Measurements from ENCODE around the gene MCRS1. TPM values are rescaled to one million over a fixed set of nuclear protein-coding genes. Genes with fewer than 3 reads are reported as not detected.

Gene MCRS1
- total and polyA plus RNA-seq, 10 of the 15 experiments (the other 5 are each of a cell fraction or from before 2014, with no cell fraction given), result 34.3 to 82.8 (median 57.6) TPM

- TF ChIP-seq E4F1 (IDR thresholded peaks at IDR 0.05; ENCODE audit: borderline replicate concordance, partially characterized antibody), result no peak
- TF ChIP-seq CEBPB (IDR thresholded peaks at IDR 0.05; ENCODE audit: borderline replicate concordance in 1 of 2, low read depth in 2 of 2, low read length in 2 of 2), result no peak
- no peak for TF ChIP-seq NRF1 (conservative IDR thresholded peaks at IDR 0.05; ENCODE audit: low read depth, low read length)
- TF ChIP-seq LARP7 (IDR thresholded peaks at IDR 0.05), result no peak
Measured at GRCh38 chr12:49556391-49557186, 11.4 kb downstream of the MCRS1 start (continued).

GRCh38 chr12:49555631-49556390 lies 12.1 kb downstream of the MCRS1 start:
- Histone ChIP-seq H4K20me1 (ENCODE audit: control insufficient read depth, insufficient read depth) (no peaks in the 10 kb centered on the region), H3K79me2 (ENCODE audit: control insufficient read depth, insufficient read depth, low read length) (no peaks in the 10 kb centered on the region), H3K36me3 (ENCODE audit: control insufficient read depth in 2 of 2, insufficient read depth in 2 of 2, low read length in 1 of 2) (peaks cover 9 to 21% of the 10 kb centered on the region in 2 experiments), H2AFZ (ENCODE audit: control insufficient read depth, low read depth, low read length) (no peak overlapping the region), H3K9ac (ENCODE audit: control insufficient read depth, insufficient read depth, low read length) (no peak overlapping the region), H3K27ac (ENCODE audit: control insufficient read depth, insufficient read depth) (no peak overlapping the region), H3K27me3 (replicated peaks in 1 of 2; ENCODE audit: control insufficient read depth in 2 of 2, insufficient read depth in 2 of 2, low read length in 1 of 2) (peaks cover 0 to 2% of the 10 kb centered on the region in 2 experiments; a peak in 1 of 4 replicates), H3K4me1 (ENCODE audit: control insufficient read depth, insufficient read depth, low read length) (no peaks in the 10 kb centered on the region), H3K4me2 (ENCODE audit: control insufficient read depth, insufficient read depth) (no peak overlapping the region), H3K4me3 (no peak overlapping the region), H3K9me3 (replicated peaks; ENCODE audit: control insufficient read depth, insufficient read depth, low read length) (no peaks in the 10 kb centered on the region)
- in situ Hi-C loops (cut with MboI) (no loop called here), intact Hi-C loops (cut with micrococcal nuclease; ENCODE audit: unreplicated experiment) (no loop called here)
- ChIA-PET CTCF (interaction anchor here (4.1 to 6.5 kb wide), 2 partner anchors 25 to 198 kb away, joined by 42 to 67 read pairs; no protein-coding TSS in a partner anchor), POLR2A (interaction anchor here (0.5 to 0.7 kb wide), 2 partner anchors 26 to 759 kb away, joined by 3 to 5 read pairs; no protein-coding TSS in a partner anchor), SMC1A (ENCODE audit: uncharacterized antibody, unreplicated experiment) (interaction anchor here (0.6 to 1.2 kb wide), 2 partner anchors 195 to 197 kb away, joined by 3 read pairs; no protein-coding TSS in a partner anchor), RAD21 (ENCODE audit: unreplicated experiment) (interaction anchor here (3.0 kb wide), 1 partner anchor 197 kb away, joined by 25 read pairs; no protein-coding TSS in a partner anchor)
- no TSS peak for BruUV-seq (replicated peaks)
- no peak for DNase-seq (ENCODE audit: low read depth, low spot score)
- no peak for FAIRE-seq
- WGBS (ENCODE audit: insufficient coverage, insufficient replicate concordance, low lambda C conversion rate, missing lambda C conversion rate), result 86% methylated on average over 18 of the region's 18 CpGs
- TF ChIP-seq SIN3A (IDR thresholded peaks at IDR 0.05; ENCODE audit: low read depth, low read length) (no peak), BCL3 (IDR thresholded peaks at IDR 0.05; ENCODE audit: borderline replicate concordance, insufficient read depth, low read depth, low read length, poor library complexity, severe bottlenecking) (peak; percentile 12), POLR2A (IDR thresholded peaks at IDR 0.05; ENCODE audit: low read depth, low read length) (peak; percentile 64; the same call in 1 of the 2 replicates)
- ATAC-seq, result no peak

All from GM12878 (cell line).